Osteoblast (primary cell): ENCODE results near the gene FAM136A. TPM values are rescaled to one million over a fixed set of nuclear protein-coding genes. Genes with fewer than 3 reads are reported as not detected.
A peak's percentile ranks its signal among the peaks of the same experiment; 100 is the strongest.

Experiments used
- DNase-seq: peaks from one replicate; pipeline ENCODE4 v3.0.0; 2011; ENCODE audit warnings: low spot score, mixed read lengths; ENCODE audit not compliant: insufficient read length; ENCODE audit errors: missing footprints
- H2AFZ ChIP-seq: 2 replicates; pipeline ENCODE4 v1.6.0; 2011; ENCODE audit warnings: mild to moderate bottlenecking, low read length
- H3K27ac ChIP-seq: 2 replicates; pipeline ENCODE4 v1.5.1; 2011; ENCODE audit warnings: mild to moderate bottlenecking, low read depth, low read length, moderate library complexity
- H3K27me3 ChIP-seq: 2 replicates; pipeline ENCODE4 v1.6.0; 2012; ENCODE audit warnings: mild to moderate bottlenecking, control low read depth, inconsistent platforms, low read length, moderate library complexity; ENCODE audit not compliant: insufficient read depth
- H3K36me3 ChIP-seq: 2 replicates; pipeline ENCODE4 v1.5.1; 2011; ENCODE audit warnings: mild to moderate bottlenecking, low read length, control low read depth, moderate library complexity; ENCODE audit not compliant: insufficient read depth
- H3K4me1 ChIP-seq: 2 replicates; pipeline ENCODE4 v1.5.1; 2011; ENCODE audit warnings: mild to moderate bottlenecking, low read length, control low read depth, moderate library complexity; ENCODE audit not compliant: insufficient read depth
- H3K4me2 ChIP-seq: 2 replicates; pipeline ENCODE4 v1.6.0; 2011; ENCODE audit warnings: mild to moderate bottlenecking, low read length; ENCODE audit not compliant: insufficient read depth
- H3K4me3 ChIP-seq: fragments of 200-600 bp; sonication (generic); 3 replicates; pipeline ENCODE4 v1.5.1; 2012; ENCODE audit warnings: mild to moderate bottlenecking, low read length, inconsistent platforms; ENCODE audit not compliant: insufficient read depth
- H3K79me2 ChIP-seq: 2 replicates; pipeline ENCODE4 v1.6.0; 2012; ENCODE audit warnings: mild to moderate bottlenecking, low read length, control low read depth, inconsistent platforms; ENCODE audit not compliant: insufficient read depth
- H3K9me3 ChIP-seq: 2 replicates; pipeline ENCODE4 v1.5.1; 2011; ENCODE audit warnings: low read depth, low read length, control low read depth
- H4K20me1 ChIP-seq: 2 replicates; pipeline ENCODE4 v1.6.0; 2012; ENCODE audit warnings: mild to moderate bottlenecking, low read length, control low read depth; ENCODE audit not compliant: insufficient read depth
- total RNA-seq: library from RNA; depleted of rRNA; stranded (reverse); fragments of >200 nt; gene quantifications from 2 replicates; pipeline ENCODE4 v1.2.3, GENCODE V29; 2012
- TF ChIP-seq, protein P1 (sequence below): IDR thresholded peaks from 2 replicates; pipeline ENCODE4 v1.5.1; 2011; ENCODE audit warnings: mild to moderate bottlenecking, low read depth, low read length, moderate library complexity; ENCODE audit errors: extremely low read depth

The FAM136A gene
- total RNA-seq, 1 donor = 21.7 TPM

DNA sequence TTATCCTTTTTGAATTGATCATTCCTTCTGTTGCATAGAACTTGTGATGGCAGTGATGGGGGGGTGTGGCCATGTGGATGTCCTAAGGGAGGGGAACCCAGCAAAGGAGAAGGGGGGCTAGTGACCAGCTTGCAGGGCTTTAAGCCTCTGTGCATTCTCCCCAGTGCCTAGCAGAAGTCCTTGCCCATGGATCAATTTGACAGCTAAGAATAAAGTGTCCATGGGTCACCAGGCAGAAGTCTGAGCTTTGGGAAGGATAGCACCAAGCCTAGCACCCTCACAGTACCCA is 39.6 kb upstream of the FAM136A start:
- Histone ChIP-seq H3K4me1 (no peaks in the 10 kb centered on the region), H3K4me2 (no peak overlapping the region), H3K27ac (no peak overlapping the region), H4K20me1 (no peaks in the 10 kb centered on the region), H3K79me2 (no peaks in the 10 kb centered on the region), H3K9me3 (no peaks in the 10 kb centered on the region), H2AFZ (no peak overlapping the region), H3K36me3 (no peaks in the 10 kb centered on the region), H3K27me3 (no peaks in the 10 kb centered on the region), H3K4me3 (no peak overlapping the region)
- no peak for DNase-seq
- TF ChIP-seq, protein P1, sequence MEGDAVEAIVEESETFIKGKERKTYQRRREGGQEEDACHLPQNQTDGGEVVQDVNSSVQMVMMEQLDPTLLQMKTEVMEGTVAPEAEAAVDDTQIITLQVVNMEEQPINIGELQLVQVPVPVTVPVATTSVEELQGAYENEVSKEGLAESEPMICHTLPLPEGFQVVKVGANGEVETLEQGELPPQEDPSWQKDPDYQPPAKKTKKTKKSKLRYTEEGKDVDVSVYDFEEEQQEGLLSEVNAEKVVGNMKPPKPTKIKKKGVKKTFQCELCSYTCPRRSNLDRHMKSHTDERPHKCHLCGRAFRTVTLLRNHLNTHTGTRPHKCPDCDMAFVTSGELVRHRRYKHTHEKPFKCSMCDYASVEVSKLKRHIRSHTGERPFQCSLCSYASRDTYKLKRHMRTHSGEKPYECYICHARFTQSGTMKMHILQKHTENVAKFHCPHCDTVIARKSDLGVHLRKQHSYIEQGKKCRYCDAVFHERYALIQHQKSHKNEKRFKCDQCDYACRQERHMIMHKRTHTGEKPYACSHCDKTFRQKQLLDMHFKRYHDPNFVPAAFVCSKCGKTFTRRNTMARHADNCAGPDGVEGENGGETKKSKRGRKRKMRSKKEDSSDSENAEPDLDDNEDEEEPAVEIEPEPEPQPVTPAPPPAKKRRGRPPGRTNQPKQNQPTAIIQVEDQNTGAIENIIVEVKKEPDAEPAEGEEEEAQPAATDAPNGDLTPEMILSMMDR = no peak

DNA sequence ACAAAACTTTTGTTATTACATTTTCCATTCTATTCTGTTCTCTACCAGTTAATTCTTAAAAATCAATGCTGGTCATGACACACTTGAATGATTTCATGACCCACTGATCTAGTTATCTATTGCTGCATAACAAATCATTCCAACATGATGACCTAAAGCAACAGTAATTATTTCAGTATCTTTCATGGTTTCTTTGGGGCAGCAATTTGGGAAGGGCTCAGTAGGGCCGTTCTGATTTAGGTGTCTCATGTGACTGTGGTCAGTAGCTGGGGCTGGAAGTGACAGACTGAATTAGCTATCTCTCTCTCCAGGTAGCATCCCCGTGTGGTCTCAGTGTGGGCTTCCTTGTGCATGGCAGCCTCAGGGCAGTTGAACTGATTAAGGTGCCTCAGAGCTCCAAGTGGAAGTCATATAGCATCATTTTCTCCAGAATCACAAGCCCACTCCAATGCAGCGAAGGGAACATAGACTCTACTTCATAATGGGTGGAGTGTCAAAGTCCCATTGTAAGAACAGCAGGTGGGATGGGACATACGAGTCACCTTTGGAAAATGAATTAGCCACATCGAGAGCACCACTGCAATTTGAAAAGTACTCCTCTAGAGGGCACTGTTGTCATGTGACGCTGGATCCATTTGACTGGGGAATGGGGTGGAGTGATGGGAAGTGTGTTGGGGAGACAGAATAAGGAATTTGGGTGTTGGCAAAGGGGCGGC is 39.1 kb upstream of the FAM136A start:
- Histone ChIP-seq H2AFZ (no peak overlapping the region), H3K4me2 (no peak overlapping the region), H3K4me1 (no peaks in the 10 kb centered on the region), H4K20me1 (no peaks in the 10 kb centered on the region), H3K4me3 (no peak overlapping the region), H3K27me3 (no peaks in the 10 kb centered on the region), H3K27ac (no peak overlapping the region), H3K36me3 (no peaks in the 10 kb centered on the region), H3K9me3 (no peaks in the 10 kb centered on the region), H3K79me2 (no peaks in the 10 kb centered on the region)
- peak; percentile 86 for DNase-seq
- TF ChIP-seq, protein P1 = peak; percentile 90

DNA sequence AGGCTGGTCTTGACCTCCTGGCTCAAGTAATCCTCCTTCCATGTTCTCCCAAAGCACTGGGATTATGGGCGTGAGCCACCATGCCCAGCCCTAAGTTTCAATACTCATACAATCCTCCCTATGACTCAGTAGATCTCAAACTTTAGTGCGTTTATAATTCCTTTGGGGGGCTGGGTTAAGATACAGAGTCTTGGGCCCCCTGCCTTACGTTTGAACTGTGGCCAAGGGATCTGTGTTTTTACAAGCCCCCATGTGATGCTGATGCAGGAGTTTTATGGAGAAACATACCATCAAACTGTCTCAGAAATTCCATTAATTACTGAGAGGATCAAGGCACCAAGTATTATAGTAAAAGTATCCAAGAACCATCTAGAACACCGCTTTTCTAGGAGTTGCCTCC is 38.2 kb upstream of the FAM136A start:
- TF ChIP-seq, protein P1 = no peak
- no peak for DNase-seq
- H3K79me2 ChIP-seq = no peaks in the 10 kb centered on the region
- H3K4me1 ChIP-seq = no peaks in the 10 kb centered on the region
- no peaks in the 10 kb centered on the region for H3K9me3 ChIP-seq
- H3K27me3 ChIP-seq = no peaks in the 10 kb centered on the region
- H4K20me1 ChIP-seq = no peaks in the 10 kb centered on the region
- no peak overlapping the region for H3K27ac ChIP-seq
- H3K4me2 ChIP-seq = no peak overlapping the region
- no peak overlapping the region for H3K4me3 ChIP-seq
- no peak overlapping the region for H2AFZ ChIP-seq
- no peaks in the 10 kb centered on the region for H3K36me3 ChIP-seq

DNA sequence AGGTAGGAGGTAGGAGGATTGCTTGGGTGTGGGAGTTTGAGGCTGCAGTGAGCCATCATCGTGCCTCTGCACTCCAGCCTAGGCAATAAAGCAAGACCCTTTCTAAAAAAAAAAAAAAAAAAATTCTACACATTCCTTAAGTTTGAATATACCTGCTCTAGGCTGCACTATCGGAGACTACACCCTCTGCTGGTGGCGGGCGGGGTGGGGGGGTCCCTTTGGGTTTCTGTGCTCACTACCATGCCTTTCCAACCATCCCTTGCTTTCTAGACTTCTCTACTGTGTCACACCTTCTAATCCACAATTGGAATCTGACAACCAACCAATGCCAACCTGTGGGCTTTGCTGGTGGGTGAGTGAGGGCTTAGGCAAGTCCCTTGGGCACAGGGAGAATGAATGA is 34.7 kb upstream of the FAM136A start:
- Histone ChIP-seq H2AFZ (no peak overlapping the region), H3K9me3 (no peaks in the 10 kb centered on the region), H3K27me3 (peaks cover 7% of the 10 kb centered on the region), H3K36me3 (no peaks in the 10 kb centered on the region), H3K27ac (no peak overlapping the region), H4K20me1 (no peaks in the 10 kb centered on the region), H3K79me2 (no peaks in the 10 kb centered on the region), H3K4me3 (no peak overlapping the region), H3K4me1 (no peaks in the 10 kb centered on the region), H3K4me2 (no peak overlapping the region)
- no peak for DNase-seq
- TF ChIP-seq, protein P1 = no peak
